COLO829 (cell line): Measurements from ENCODE around the gene TSPAN14.
"Not testable (repeated sequence)": the region's sequence is repeated elsewhere in the genome, so short reads cannot be mapped to it uniquely, and the experiment has no call there.

Source experiments
- DNase-seq: peaks from one replicate; pipeline ENCODE4 v3.0.0; 2012; ENCODE audit warnings: low spot score

TSPAN14 gene

DNA sequence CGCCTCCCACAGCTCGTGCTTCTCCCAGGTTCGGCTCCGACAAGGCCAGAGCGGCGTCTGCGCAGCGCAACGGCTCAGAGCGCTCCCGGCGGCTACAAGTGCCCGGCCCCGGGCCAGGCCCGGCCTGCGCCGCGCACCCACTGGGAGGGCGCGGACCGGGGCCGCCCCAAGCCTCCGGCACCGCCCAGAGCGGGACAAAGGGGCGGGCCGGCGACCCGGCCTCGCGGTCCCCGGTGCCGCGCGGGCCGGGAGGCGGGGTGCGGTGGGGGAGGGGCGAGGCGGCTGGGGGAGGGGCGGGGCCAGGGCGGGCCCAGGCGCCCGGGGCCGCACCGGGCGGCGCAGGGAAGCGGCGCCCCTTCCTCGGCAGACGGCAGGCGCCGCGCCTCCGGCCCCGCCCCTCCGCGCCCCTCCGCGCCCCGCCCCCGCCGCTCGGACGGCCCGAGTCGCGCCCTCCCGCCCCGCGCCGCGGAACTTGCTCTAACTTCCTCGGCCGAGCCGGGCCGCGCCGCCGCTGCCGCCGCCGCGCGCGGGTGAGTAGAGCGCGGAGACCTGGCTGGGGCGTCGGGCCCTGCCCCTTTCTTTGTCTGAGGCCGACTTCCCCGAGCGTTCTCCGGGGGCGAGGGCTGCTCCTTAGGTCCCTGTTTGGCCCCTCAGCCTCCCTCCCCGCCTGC, at the start of gene TSPAN14:
TSPAN14 (plus strand) TSS at position 469 of the 671 bp plus-strand sequence. CDS start 34,924 bp downstream, outside the sequence.
- peak; percentile 51 for DNase-seq

DNA sequence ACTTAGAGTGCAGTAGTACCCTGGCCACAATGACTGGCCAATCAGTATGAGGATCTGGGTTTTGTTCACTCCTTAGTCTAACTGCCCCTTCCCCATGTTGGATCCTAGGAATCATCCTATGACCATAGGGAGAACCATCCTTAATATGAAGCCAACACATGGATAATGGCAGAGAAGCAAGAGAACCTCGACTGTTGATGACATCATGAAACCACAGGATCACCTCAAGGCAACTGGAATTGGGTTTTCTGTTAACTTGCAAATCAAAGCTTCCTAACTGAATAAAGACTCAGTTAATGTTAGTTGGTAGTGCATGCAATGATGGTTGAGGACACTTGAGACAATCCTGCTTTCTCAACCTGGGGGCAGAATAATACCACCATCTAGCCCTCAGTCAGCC, 49.1 kb upstream of the TSPAN14 start:
- no peak for DNase-seq

GRCh38 chr10:80405626-80406025, 48.5 kb upstream of the TSPAN14 start:
- no peak for DNase-seq

DNA sequence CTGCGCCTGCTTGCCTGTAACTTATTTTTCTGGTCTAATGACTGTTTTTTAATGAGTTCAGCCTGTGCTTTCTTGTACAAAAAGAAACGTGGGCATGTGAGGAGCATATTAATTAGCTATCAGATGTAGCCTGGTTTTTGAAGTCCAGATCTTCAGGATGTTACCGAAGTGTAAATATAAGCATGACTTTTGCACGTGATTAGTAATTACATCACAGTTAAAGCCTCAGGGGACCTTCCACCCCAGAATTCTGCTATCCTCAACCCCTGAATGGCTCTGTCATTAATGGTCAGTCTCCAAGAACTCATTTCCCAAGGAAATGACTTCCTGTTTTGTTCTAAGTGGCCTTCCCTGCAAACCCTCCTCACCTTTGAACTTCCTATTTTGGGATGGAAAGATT, 47.9 kb upstream of the TSPAN14 start:
- DNase-seq: no peak

- DNase-seq: peak; percentile 19
Observed at GRCh38 chr10:80407812-80408241, 46.3 kb upstream of the TSPAN14 start.

DNA sequence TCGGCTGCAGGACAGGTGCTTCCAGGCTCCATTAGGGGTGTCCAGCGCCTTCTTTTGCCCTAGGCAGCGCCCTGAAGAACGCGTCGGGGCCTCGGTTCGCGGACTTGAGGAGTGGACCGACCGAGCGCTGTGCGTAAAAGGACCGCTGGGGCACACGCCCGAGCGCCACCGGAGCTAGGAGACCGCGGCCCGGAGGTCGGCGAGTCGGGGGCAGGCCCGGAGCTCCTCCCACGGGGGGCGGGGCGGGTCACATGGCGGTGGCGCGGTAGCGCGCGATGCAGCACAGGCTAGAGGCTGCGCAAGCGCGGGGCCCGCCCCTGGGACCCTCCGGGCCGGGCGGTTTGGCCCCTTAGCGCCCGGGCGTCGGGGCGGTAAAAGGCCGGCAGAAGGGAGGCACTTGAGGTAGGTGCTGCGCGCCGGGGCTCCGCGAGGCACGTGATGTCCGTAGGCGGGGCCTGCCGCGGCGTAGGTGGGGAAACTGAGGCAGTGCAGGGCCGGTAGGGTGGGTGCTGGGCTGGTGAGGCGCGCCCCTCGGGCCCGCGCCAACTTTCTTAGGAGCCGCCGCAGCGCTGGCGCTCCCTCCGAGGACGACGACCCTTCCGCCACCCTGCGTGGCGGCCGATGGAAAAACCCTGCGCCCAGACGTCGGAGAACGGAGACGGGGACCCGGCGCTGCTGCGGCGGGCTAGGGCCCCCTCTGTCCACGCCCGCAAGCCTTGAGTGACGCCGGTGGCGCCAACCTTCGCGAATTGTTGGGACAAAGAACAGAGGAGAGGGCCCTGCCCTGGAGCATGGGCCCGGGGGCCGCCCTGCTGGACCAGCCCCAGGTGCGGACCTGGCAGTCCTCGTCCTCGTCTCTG, 45.6 kb upstream of the TSPAN14 start, which contains the start of gene PRXL2A:
PRXL2A (plus strand) TSS at position 310 of the 860 bp plus-strand sequence. CDS start 11,917 bp downstream, outside the sequence.
- peak; percentile 59 for DNase-seq

- no peak for DNase-seq
Observed at GRCh38 chr10:80409121-80409520, 45.0 kb upstream of the TSPAN14 start.

DNA sequence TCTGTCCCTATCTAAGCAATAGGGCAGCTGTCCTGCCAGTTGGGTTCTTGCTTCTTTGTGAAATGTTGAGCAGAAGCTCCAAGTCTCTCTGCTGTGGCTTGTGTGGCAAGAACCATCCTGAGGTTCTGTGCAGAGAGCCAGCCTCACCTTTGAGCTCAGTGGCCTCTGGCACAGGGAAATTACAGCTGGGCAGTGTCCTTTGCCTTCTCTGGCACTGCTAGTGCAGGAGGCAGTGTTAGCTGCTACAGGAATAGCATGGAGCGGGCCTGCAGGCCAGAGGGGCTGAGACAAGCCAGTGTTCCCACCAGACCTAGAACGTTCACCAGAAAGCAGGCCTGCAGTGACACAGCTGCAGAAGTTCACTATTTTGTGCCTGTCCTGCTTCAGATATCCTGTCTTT, 44.0 kb upstream of the TSPAN14 start:
- no peak for DNase-seq

- no peak for DNase-seq
Observed at GRCh38 chr10:80410578-80411145, 43.4 kb upstream of the TSPAN14 start.

DNA sequence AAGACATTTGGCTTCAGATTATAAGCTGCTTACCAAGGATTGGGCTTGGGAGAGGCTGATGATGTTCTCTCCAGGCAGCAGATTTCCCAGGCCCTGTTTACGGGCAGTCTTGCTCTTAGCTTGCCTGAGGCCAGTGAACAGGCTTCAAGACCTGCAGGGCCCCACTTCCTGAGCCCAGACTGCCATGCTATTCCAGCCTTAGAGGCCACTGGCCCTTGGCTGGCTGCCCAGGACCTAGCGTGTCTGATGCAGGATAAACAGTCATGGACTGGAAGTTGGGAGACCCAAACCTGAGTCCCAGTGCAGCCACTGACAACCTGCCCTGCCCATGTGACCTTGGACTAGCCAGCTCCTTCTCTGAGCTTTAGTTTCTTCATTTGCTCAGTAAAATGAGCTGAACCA, 42.8 kb upstream of the TSPAN14 start:
- DNase-seq: no peak

DNA sequence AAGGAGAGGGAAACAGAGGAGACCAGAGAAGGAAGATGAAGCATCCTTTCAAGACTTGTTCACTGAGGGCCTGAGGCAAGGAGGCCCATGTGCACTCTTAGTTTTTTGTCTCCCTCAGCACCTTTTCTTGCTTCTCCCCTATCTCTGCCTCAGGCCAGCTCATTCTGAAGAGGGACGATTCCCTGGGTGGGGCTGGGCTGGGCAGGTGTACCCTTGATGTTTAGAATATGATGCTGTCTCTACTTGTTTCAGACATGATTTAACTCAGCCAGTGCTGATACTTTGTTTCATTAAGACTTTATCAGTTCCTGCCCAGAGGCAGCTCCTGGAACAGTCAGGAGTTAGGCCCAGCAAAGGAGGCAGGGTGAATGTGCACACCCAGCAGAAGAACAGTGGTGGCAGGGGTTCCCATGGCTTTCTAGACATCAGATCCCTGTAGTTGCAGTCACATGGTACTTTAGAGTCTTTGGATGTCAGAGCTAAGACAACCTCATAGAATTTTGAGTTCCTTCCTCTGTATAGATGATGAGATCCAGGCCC, 42.4 kb upstream of the TSPAN14 start:
- no peak for DNase-seq

DNA sequence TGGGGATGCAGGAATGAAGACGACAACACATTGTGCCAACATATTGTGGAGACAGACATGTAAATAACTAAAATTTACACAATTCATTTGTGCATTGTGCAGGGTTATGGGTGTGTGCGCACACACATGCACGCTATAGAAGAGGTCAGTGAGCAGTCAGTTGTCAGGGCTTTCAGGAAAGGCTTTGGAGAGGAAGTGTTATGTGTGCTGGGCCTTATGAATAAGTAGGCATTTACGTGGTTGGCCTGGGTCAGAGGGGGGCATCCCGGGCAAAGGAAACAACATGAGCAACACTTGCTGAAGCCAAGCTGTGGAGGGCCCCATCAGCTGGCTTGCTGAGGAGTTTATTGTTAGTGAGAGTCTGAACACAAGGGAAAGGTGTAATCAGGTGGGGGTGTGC, 41.6 kb upstream of the TSPAN14 start:
- no peak for DNase-seq

GRCh38 chr10:80413271-80413996, 40.7 kb upstream of the TSPAN14 start:
- DNase-seq: no peak

GRCh38 chr10:80414142-80414895, 39.8 kb upstream of the TSPAN14 start:
- DNase-seq: no peak

- DNase-seq: no peak
Observed at GRCh38 chr10:80415734-80416478, 38.2 kb upstream of the TSPAN14 start.

- peak; percentile 1 for DNase-seq
Observed at GRCh38 chr10:80416479-80417098, 37.5 kb upstream of the TSPAN14 start.

DNA sequence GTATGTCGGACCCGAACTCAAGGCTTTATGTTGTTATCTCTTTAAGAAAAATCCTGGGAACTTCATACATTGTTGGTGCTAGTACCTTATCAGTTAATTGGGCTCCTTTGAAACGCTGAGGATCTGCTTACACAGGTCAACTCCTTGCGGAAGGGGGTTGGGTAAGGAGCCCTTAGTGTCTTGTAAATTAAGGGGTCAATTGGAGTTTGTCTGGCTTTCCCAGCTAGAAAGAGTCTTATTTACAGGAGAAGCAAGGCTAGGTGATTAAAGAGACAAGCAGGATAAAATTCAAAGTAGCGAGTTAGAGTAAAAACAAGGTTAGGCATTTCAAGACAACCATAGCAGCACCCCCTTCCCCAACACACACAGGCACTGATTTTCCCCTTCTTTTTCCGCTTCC, 36.9 kb upstream of the TSPAN14 start:
- DNase-seq: not testable (repeated sequence)

- no peak for DNase-seq
Observed at GRCh38 chr10:80421050-80421706, 32.9 kb upstream of the TSPAN14 start.
